Vagina (tissue), 2 donors: ENCODE measurements around the gene CFAP97. TPM values are rescaled to one million over a fixed set of nuclear protein-coding genes. Genes with fewer than 3 reads are reported as not detected.

Source experiments
- DNase-seq, 2 donors: peaks; one replicate each; pipeline ENCODE4 v3.0.0-alpha.2; 2017; ENCODE audit errors: extremely low spot score in 2 of 2
- H3K27ac ChIP-seq: fragments of 200-600 bp; sonication (generic); one replicate; pipeline ENCODE4 v1.5.1; 2019
- H3K27me3 ChIP-seq: fragments of 200-600 bp; sonication (generic); one replicate; pipeline ENCODE4 v1.5.1; 2019
- H3K36me3 ChIP-seq, 2 donors: fragments of 200-600 bp; sonication (generic); one replicate each; pipeline ENCODE4 v1.5.1; 2017 to 2019
- H3K4me1 ChIP-seq: fragments of 200-600 bp; sonication (generic); one replicate; pipeline ENCODE4 v1.5.1; 2019
- H3K4me3 ChIP-seq, 2 donors: fragments of 200-600 bp; sonication (generic); 1 replicate in 1 of 2; 2 replicates in 1 of 2; pipeline ENCODE4 v1.5.1; 2016 to 2019
- H3K9me3 ChIP-seq: fragments of 200-600 bp; sonication (generic); one replicate; pipeline ENCODE4 v1.5.1; 2019
- POLR2A ChIP-seq, 2 donors: fragments of 450-650 bp; IDR thresholded peaks; one replicate each; pipeline ENCODE4 v1.6.1; 2017; ENCODE audit warnings: antibody characterized with exemption in 2 of 2, mild to moderate bottlenecking in 2 of 2, moderate library complexity in 2 of 2
- POLR2AphosphoS5 ChIP-seq, 2 donors: sonication (generic); formaldehyde crosslinking; IDR thresholded peaks; one replicate each; pipeline ENCODE4 v1.9.0; 2017; ENCODE audit warnings: antibody characterized with exemption in 2 of 2, mild to moderate bottlenecking in 2 of 2, low read depth in 1 of 2; ENCODE audit not compliant: insufficient read depth in 1 of 2
- intact Hi-C: fragments of 100-400 bp; cut with DNase I; formaldehyde crosslinking; loops from one replicate; pipeline ENCODE4 v1.15.1; 2023
- total RNA-seq: library from RNA; depleted of rRNA; stranded (reverse); fragments of >200 nt; gene quantifications from one replicate; pipeline ENCODE4 v1.2.3, GENCODE V29; 2016
- TF ChIP-seq, protein P1 (sequence below), 3 experiments: fragments of 450-650 bp in 2 of 3; fragments of 200-600 bp in 1 of 3; sonication (generic) in 1 of 3; IDR thresholded peaks; one replicate each; pipeline ENCODE4 v1.5.1; 2017 to 2019; ENCODE audit warnings: antibody characterized with exemption in 3 of 3, mild to moderate bottlenecking in 2 of 3, moderate library complexity in 2 of 3

Gene CFAP97
- total RNA-seq, 1 donor from 2014 or later: 28.5 TPM

- Histone ChIP-seq H3K36me3 (no peaks in the 10 kb centered on the region), H3K27ac (no peak overlapping the region), H3K27me3 (no peaks in the 10 kb centered on the region), H3K4me1 (peaks cover 12% of the 10 kb centered on the region), H3K4me3 (no peak overlapping the region), H3K9me3 (no peaks in the 10 kb centered on the region)
- intact Hi-C loops: no loop called here
- no peak for TF ChIP-seq POLR2A (IDR thresholded peaks at IDR 0.05)
- TF ChIP-seq, protein P1, sequence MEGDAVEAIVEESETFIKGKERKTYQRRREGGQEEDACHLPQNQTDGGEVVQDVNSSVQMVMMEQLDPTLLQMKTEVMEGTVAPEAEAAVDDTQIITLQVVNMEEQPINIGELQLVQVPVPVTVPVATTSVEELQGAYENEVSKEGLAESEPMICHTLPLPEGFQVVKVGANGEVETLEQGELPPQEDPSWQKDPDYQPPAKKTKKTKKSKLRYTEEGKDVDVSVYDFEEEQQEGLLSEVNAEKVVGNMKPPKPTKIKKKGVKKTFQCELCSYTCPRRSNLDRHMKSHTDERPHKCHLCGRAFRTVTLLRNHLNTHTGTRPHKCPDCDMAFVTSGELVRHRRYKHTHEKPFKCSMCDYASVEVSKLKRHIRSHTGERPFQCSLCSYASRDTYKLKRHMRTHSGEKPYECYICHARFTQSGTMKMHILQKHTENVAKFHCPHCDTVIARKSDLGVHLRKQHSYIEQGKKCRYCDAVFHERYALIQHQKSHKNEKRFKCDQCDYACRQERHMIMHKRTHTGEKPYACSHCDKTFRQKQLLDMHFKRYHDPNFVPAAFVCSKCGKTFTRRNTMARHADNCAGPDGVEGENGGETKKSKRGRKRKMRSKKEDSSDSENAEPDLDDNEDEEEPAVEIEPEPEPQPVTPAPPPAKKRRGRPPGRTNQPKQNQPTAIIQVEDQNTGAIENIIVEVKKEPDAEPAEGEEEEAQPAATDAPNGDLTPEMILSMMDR (IDR thresholded peaks at IDR 0.05): no peak
- no peak for TF ChIP-seq POLR2AphosphoS5 (IDR thresholded peaks at IDR 0.05; ENCODE audit: insufficient read depth in 1 of 2, low read depth in 1 of 2)
- DNase-seq: no peak
Observed at GRCh38 chr4:185109736-185110135, 94.1 kb downstream of the CFAP97 start.

Other genes starting within 250 kb of the CFAP97 start
- gene HELT, start 185.5 kb downstream of the CFAP97 start, total RNA-seq: not detected
- 14.0 TPM for gene SLC25A4, start 60.7 kb downstream of the CFAP97 start, total RNA-seq
- 13.0 TPM for gene SNX25, start 5.6 kb upstream of the CFAP97 start, total RNA-seq
- gene LRP2BP, start 191.9 kb upstream of the CFAP97 start, total RNA-seq: 0.49 TPM
- gene ANKRD37, start 192.8 kb upstream of the CFAP97 start, total RNA-seq: 56.7 TPM
- 20.4 TPM for gene UFSP2, start 222.0 kb upstream of the CFAP97 start, total RNA-seq